Mesendoderm (in vitro differentiated cells): ENCODE measurements around the gene N4BP2L2.

ENCODE experiments used
- DNase-seq: peaks from one replicate; pipeline ENCODE4 v3.0.0; 2013
- H2AK5ac ChIP-seq: 2 replicates; pipeline ENCODE4 v1.6.1; 2013; ENCODE audit warnings: low read length, inconsistent platforms
- H2BK120ac ChIP-seq: 2 replicates; pipeline ENCODE4 v1.6.1; 2013; ENCODE audit warnings: low read depth, mild to moderate bottlenecking, low read length, moderate library complexity, mixed read lengths
- H2BK15ac ChIP-seq: replicated peaks from 2 replicates; pipeline ENCODE4 v1.6.1; 2013; ENCODE audit warnings: low read depth, mild to moderate bottlenecking, moderate library complexity
- H2BK5ac ChIP-seq: 2 replicates; pipeline ENCODE4 v1.6.1; 2013; ENCODE audit warnings: low read length, inconsistent platforms
- H3K18ac ChIP-seq: 2 replicates; pipeline ENCODE4 v1.6.1; 2013; ENCODE audit warnings: mild to moderate bottlenecking, low read length, mixed read lengths
- H3K23ac ChIP-seq: one replicate; pipeline ENCODE4 v1.6.1; 2013; ENCODE audit warnings: low read length
- H3K27ac ChIP-seq: 2 replicates; pipeline ENCODE4 v1.5.1; 2013; ENCODE audit warnings: low read depth, mild to moderate bottlenecking, inconsistent platforms, low read length, moderate library complexity
- H3K27me3 ChIP-seq: 2 replicates; pipeline ENCODE4 v1.6.1; 2013; ENCODE audit warnings: low read length, control low read depth, mild to moderate bottlenecking, inconsistent platforms; ENCODE audit not compliant: insufficient read depth, poor library complexity
- H3K36me3 ChIP-seq: 2 replicates; pipeline ENCODE4 v1.6.1; 2013; ENCODE audit warnings: low read length, inconsistent platforms; ENCODE audit not compliant: control insufficient read depth, insufficient read depth
- H3K4ac ChIP-seq: one replicate; pipeline ENCODE4 v1.6.1; 2013; ENCODE audit warnings: low read depth, mild to moderate bottlenecking, low read length, moderate library complexity
- H3K4me1 ChIP-seq: 2 replicates; pipeline ENCODE4 v1.6.1; 2013; ENCODE audit warnings: low read depth, low read length, inconsistent platforms; ENCODE audit not compliant: control insufficient read depth
- H3K4me2 ChIP-seq: 2 replicates; pipeline ENCODE4 v1.6.1; 2013; ENCODE audit warnings: low read length
- H3K4me3 ChIP-seq: 2 replicates; pipeline ENCODE4 v1.5.1; 2013; ENCODE audit warnings: mild to moderate bottlenecking, low read length
- H3K56ac ChIP-seq: one replicate; pipeline ENCODE4 v1.6.1; 2013; ENCODE audit warnings: low read length
- H3K79me1 ChIP-seq: 2 replicates; pipeline ENCODE4 v1.6.1; 2013; ENCODE audit warnings: low read length, inconsistent platforms
- H3K79me2 ChIP-seq: 2 replicates; pipeline ENCODE4 v1.6.1; 2013; ENCODE audit warnings: mild to moderate bottlenecking, low read length; ENCODE audit not compliant: control insufficient read depth, insufficient read depth
- H3K9ac ChIP-seq: 2 replicates; pipeline ENCODE4 v1.6.1; 2013; ENCODE audit warnings: low read length, inconsistent platforms
- H4K5ac ChIP-seq: one replicate; pipeline ENCODE4 v1.6.1; 2013; ENCODE audit warnings: low read length
- H4K8ac ChIP-seq: one replicate; pipeline ENCODE4 v1.6.1; 2013; ENCODE audit warnings: low read depth, mild to moderate bottlenecking, control low read depth, low read length, moderate library complexity
- WGBS: extraction: QIAGEN DNeasy Blood & Tissue Kit; methylation state at CpG from one replicate; pipeline ENCODE4 v1.1.7; 2013; ENCODE audit warnings: low lambda C conversion rate, missing lambda C conversion rate; ENCODE audit not compliant: insufficient coverage; ENCODE audit errors: extremely low coverage; 5-methylcytosine and 5-hydroxymethylcytosine counted together

N4BP2L2 gene

GRCh38 chr13:32538143-32538620 is 413 bp downstream of the N4BP2L2 start:
- peak overlapping the region; percentile 45 for H2BK120ac ChIP-seq
- DNase-seq: no peak
- H3K36me3 ChIP-seq: no peaks in the 10 kb centered on the region
- H3K23ac ChIP-seq: no peak overlapping the region
- no peak overlapping the region for H2AK5ac ChIP-seq
- no peak overlapping the region for H4K8ac ChIP-seq
- H3K27me3 ChIP-seq: no peaks in the 10 kb centered on the region
- H3K4ac ChIP-seq: no peak overlapping the region
- peak overlapping the region; percentile 41 for H3K18ac ChIP-seq
- peak overlapping the region; percentile 66 for H3K4me2 ChIP-seq
- H3K27ac ChIP-seq: peak overlapping the region; percentile 34
- H3K9ac ChIP-seq: peak overlapping the region; percentile 82
- peak overlapping the region; percentile 73 for H2BK5ac ChIP-seq
- no peak overlapping the region for H4K5ac ChIP-seq
- H3K79me1 ChIP-seq: peaks cover 6% of the 10 kb centered on the region
- peak overlapping the region; percentile 69 for H3K4me3 ChIP-seq
- WGBS: no CpG with 5 or more reads among the region's 23 CpGs
- H2BK15ac ChIP-seq: no peak overlapping the region
- peak overlapping the region; percentile 98 for H3K56ac ChIP-seq
- peaks cover 2% of the 10 kb centered on the region for H3K4me1 ChIP-seq
- peaks cover 18% of the 10 kb centered on the region for H3K79me2 ChIP-seq

GRCh38 chr13:32537580-32538142 is 934 bp downstream of the N4BP2L2 start:
- H4K8ac ChIP-seq: no peak overlapping the region
- no CpG with 5 or more reads among the region's 22 CpGs for WGBS
- H3K4me2 ChIP-seq: peak overlapping the region; percentile 66
- H3K4me1 ChIP-seq: peaks cover 2% of the 10 kb centered on the region
- no peaks in the 10 kb centered on the region for H3K27me3 ChIP-seq
- peak overlapping the region; percentile 69 for H3K4me3 ChIP-seq
- H3K23ac ChIP-seq: no peak overlapping the region
- peak; percentile 40 for DNase-seq
- H3K18ac ChIP-seq: peak overlapping the region; percentile 41
- H2AK5ac ChIP-seq: no peak overlapping the region
- H2BK120ac ChIP-seq: no peak overlapping the region
- H3K79me2 ChIP-seq: peaks cover 19% of the 10 kb centered on the region
- H3K4ac ChIP-seq: no peak overlapping the region
- no peak overlapping the region for H2BK15ac ChIP-seq
- H3K36me3 ChIP-seq: no peaks in the 10 kb centered on the region
- no peak overlapping the region for H3K27ac ChIP-seq
- no peak overlapping the region for H4K5ac ChIP-seq
- H2BK5ac ChIP-seq: peak overlapping the region; percentile 73
- peaks cover 7% of the 10 kb centered on the region for H3K79me1 ChIP-seq
- H3K56ac ChIP-seq: peak overlapping the region; percentile 98
- peak overlapping the region; percentile 82 for H3K9ac ChIP-seq

GRCh38 chr13:32535748-32536147 is 2.8 kb downstream of the N4BP2L2 start:
- H4K8ac ChIP-seq: no peak overlapping the region
- H2BK15ac ChIP-seq: no peak overlapping the region
- no peak overlapping the region for H3K27ac ChIP-seq
- no peak overlapping the region for H3K4me2 ChIP-seq
- H3K9ac ChIP-seq: no peak overlapping the region
- H2BK5ac ChIP-seq: no peak overlapping the region
- H3K18ac ChIP-seq: no peak overlapping the region
- no peak for DNase-seq
- no peak overlapping the region for H3K56ac ChIP-seq
- H3K4ac ChIP-seq: no peak overlapping the region
- no CpG with 5 or more reads among the region's 2 CpGs for WGBS
- H4K5ac ChIP-seq: no peak overlapping the region
- no peaks in the 10 kb centered on the region for H3K36me3 ChIP-seq
- H3K23ac ChIP-seq: no peak overlapping the region
- H2AK5ac ChIP-seq: no peak overlapping the region
- peaks cover 12% of the 10 kb centered on the region for H3K79me1 ChIP-seq
- H3K4me3 ChIP-seq: no peak overlapping the region
- no peaks in the 10 kb centered on the region for H3K27me3 ChIP-seq
- H2BK120ac ChIP-seq: no peak overlapping the region
- H3K4me1 ChIP-seq: peaks cover 2% of the 10 kb centered on the region
- peaks cover 27% of the 10 kb centered on the region for H3K79me2 ChIP-seq

- no peak overlapping the region for H3K9ac ChIP-seq
- no peaks in the 10 kb centered on the region for H3K36me3 ChIP-seq
- no CpG with 5 or more reads among the region's 1 CpG for WGBS
- peaks cover 2% of the 10 kb centered on the region for H3K4me1 ChIP-seq
- no peak overlapping the region for H2BK15ac ChIP-seq
- no peak overlapping the region for H4K5ac ChIP-seq
- peaks cover 29% of the 10 kb centered on the region for H3K79me2 ChIP-seq
- H2AK5ac ChIP-seq: no peak overlapping the region
- H2BK5ac ChIP-seq: no peak overlapping the region
- H2BK120ac ChIP-seq: no peak overlapping the region
- H3K27me3 ChIP-seq: no peaks in the 10 kb centered on the region
- H3K4me2 ChIP-seq: no peak overlapping the region
- H3K79me1 ChIP-seq: peaks cover 12% of the 10 kb centered on the region
- no peak overlapping the region for H3K27ac ChIP-seq
- H3K56ac ChIP-seq: no peak overlapping the region
- H4K8ac ChIP-seq: no peak overlapping the region
- H3K4ac ChIP-seq: no peak overlapping the region
- no peak overlapping the region for H3K23ac ChIP-seq
- no peak overlapping the region for H3K18ac ChIP-seq
- DNase-seq: no peak
- H3K4me3 ChIP-seq: no peak overlapping the region
These were observed 3.5 kb downstream of the N4BP2L2 start for GRCh38 chr13:32535115-32535514.

GRCh38 chr13:32530841-32531253 is 7.7 kb downstream of the N4BP2L2 start:
- H2BK5ac ChIP-seq: no peak overlapping the region
- WGBS: no CpG with 5 or more reads among the region's 2 CpGs
- no peak overlapping the region for H4K5ac ChIP-seq
- H3K4me2 ChIP-seq: no peak overlapping the region
- H3K9ac ChIP-seq: no peak overlapping the region
- H3K79me1 ChIP-seq: peaks cover 11% of the 10 kb centered on the region
- H3K56ac ChIP-seq: no peak overlapping the region
- no peak overlapping the region for H3K27ac ChIP-seq
- no peak overlapping the region for H3K4me3 ChIP-seq
- peak; percentile 2 for DNase-seq
- H2AK5ac ChIP-seq: no peak overlapping the region
- H4K8ac ChIP-seq: no peak overlapping the region
- peaks cover 22% of the 10 kb centered on the region for H3K79me2 ChIP-seq
- no peak overlapping the region for H2BK15ac ChIP-seq
- H2BK120ac ChIP-seq: no peak overlapping the region
- H3K18ac ChIP-seq: no peak overlapping the region
- no peak overlapping the region for H3K4ac ChIP-seq
- H3K23ac ChIP-seq: no peak overlapping the region
- H3K36me3 ChIP-seq: no peaks in the 10 kb centered on the region
- no peaks in the 10 kb centered on the region for H3K27me3 ChIP-seq
- no peaks in the 10 kb centered on the region for H3K4me1 ChIP-seq

- DNase-seq: no peak
- H3K4me2 ChIP-seq: no peak overlapping the region
- H4K5ac ChIP-seq: no peak overlapping the region
- no peak overlapping the region for H2BK5ac ChIP-seq
- no peak overlapping the region for H2AK5ac ChIP-seq
- no peak overlapping the region for H3K18ac ChIP-seq
- H3K27me3 ChIP-seq: no peaks in the 10 kb centered on the region
- H3K9ac ChIP-seq: no peak overlapping the region
- no peak overlapping the region for H2BK120ac ChIP-seq
- H3K23ac ChIP-seq: no peak overlapping the region
- no peaks in the 10 kb centered on the region for H3K36me3 ChIP-seq
- H4K8ac ChIP-seq: no peak overlapping the region
- H3K56ac ChIP-seq: no peak overlapping the region
- peaks cover 9% of the 10 kb centered on the region for H3K79me1 ChIP-seq
- no peak overlapping the region for H3K27ac ChIP-seq
- no peak overlapping the region for H3K4ac ChIP-seq
- peaks cover 16% of the 10 kb centered on the region for H3K79me2 ChIP-seq
- WGBS: no CpG with 5 or more reads among the region's 3 CpGs
- H2BK15ac ChIP-seq: no peak overlapping the region
- H3K4me1 ChIP-seq: no peaks in the 10 kb centered on the region
- no peak overlapping the region for H3K4me3 ChIP-seq
These were observed 10.2 kb downstream of the N4BP2L2 start for GRCh38 chr13:32528358-32528757.
